Calu3 (cell line): ENCODE data around the gene ARL8A. TPM values are rescaled to one million over a fixed set of nuclear protein-coding genes. Genes with fewer than 3 reads are reported as not detected.

Experiments
- BruUV-seq: library from RNA; stranded (reverse); fragments of 400-500 nt; replicated peaks from 2 replicates; lab custom pipeline; 2021; lab: Mats Ljungman, UMichigan
- CTCF ChIA-PET: fragments of 300-600 bp; sonication (Branson Sonifier 250); formaldehyde crosslinking; loops from one replicate; lab custom pipeline; 2022; ENCODE audit warnings: antibody characterized with exemption; lab: Charles Lee
- DNase-seq: peaks from one replicate; pipeline ENCODE4 v3.0.0; 2022
- H3K27ac Mint-ChIP-seq: one replicate; pipeline ENCODE4 v1.8.0; 2022; ENCODE audit warnings: mixed read lengths; ENCODE audit not compliant: unreplicated experiment
- H3K27me3 Mint-ChIP-seq: one replicate; pipeline ENCODE4 v1.8.0; 2022; ENCODE audit warnings: mixed read lengths; ENCODE audit not compliant: unreplicated experiment
- H3K36me3 Mint-ChIP-seq: one replicate; pipeline ENCODE4 v1.8.0; 2022; ENCODE audit warnings: mild to moderate bottlenecking, moderate library complexity, mixed read lengths; ENCODE audit not compliant: insufficient read depth, unreplicated experiment
- H3K4me1 Mint-ChIP-seq: one replicate; pipeline ENCODE4 v1.8.0; 2022; ENCODE audit warnings: mild to moderate bottlenecking, low read depth, mixed read lengths; ENCODE audit not compliant: unreplicated experiment
- H3K4me3 Mint-ChIP-seq: one replicate; pipeline ENCODE4 v1.8.0; 2022; ENCODE audit warnings: mild to moderate bottlenecking, low read depth, moderate library complexity, mixed read lengths; ENCODE audit not compliant: unreplicated experiment
- H3K9me3 Mint-ChIP-seq: one replicate; pipeline ENCODE4 v1.8.0; 2022; ENCODE audit warnings: low read depth, mixed read lengths; ENCODE audit not compliant: unreplicated experiment
- intact Hi-C: fragments of 100-400 bp; cut with micrococcal nuclease; formaldehyde crosslinking; loops from one replicate; pipeline ENCODE4 v1.10.0; 2022; ENCODE audit not compliant: unreplicated experiment
- total RNA-seq: library from RNA; stranded (reverse); gene quantifications from 2 replicates; pipeline ENCODE4 v1.2.3, GENCODE V29; 2022
- TF ChIP-seq, protein P1 (sequence below): fragments of 200-600 bp; IDR thresholded peaks from one replicate; pipeline ENCODE4 v1.8.0; 2022; ENCODE audit warnings: antibody characterized with exemption; ENCODE audit not compliant: unreplicated experiment

The ARL8A gene
- total RNA-seq, 1 experiment from 2014 or later = 64.1 TPM

DNA sequence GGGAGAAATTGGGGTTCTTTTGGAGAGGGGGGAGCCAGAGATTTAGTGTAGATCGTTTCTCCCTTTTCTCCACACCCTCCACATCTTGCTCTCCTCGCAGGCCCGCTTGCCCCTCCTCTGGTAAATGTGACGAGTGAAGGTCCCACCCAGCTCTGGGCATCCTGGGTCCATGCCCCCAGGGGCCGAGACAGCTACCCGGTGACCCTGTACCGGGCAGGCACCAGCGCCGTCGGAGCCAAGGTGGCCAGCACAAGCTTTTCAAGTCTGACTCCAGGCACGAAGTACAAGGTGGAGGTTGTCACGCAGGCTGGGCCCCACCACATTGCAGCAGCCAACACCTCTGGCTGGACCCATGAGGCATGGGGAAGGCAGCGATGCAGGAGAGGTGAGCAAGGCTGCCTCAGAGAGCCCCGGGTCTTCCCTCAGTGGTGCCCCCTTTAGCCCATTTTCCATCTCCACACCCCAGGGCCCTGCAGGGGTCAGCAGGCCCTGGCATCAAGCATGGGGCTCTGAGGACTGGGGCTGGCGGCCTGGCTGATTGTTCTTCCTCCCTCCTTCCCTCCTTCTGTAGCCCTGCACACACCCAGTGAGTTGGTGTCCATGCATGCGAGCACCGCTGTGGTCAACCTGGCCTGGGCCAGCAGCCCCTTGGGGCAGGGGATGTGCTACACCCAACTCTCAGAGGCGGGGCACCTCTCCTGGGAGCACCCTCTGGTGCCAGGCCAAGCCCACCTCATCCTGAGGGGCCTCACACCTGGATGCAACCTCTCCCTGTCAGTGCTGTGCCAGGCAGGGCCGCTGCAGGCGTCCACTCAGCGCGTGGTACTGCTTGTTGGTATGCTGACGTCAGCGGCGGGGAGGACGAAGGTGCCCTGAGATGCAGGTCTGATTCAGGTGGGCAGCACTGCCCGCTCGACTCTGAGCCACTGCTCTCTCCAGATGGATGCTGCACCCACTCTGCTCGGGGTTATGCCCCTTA, 32.7 kb upstream of the ARL8A start:
- DNase-seq = no peak
- Mint-ChIP-seq H3K27me3 (peaks cover 50% of the 10 kb centered on the region), H3K9me3 (no peaks in the 10 kb centered on the region), H3K27ac (no peak overlapping the region), H3K4me3 (no peak overlapping the region), H3K36me3 (no peaks in the 10 kb centered on the region), H3K4me1 (no peaks in the 10 kb centered on the region)
- CTCF ChIA-PET = interaction anchor here (0.7 kb wide), 1 partner anchor 323 kb away, joined by 3 read pairs; no protein-coding TSS in a partner anchor
- intact Hi-C loops = no loop called here
- BruUV-seq = no TSS peak
- TF ChIP-seq, protein P1, sequence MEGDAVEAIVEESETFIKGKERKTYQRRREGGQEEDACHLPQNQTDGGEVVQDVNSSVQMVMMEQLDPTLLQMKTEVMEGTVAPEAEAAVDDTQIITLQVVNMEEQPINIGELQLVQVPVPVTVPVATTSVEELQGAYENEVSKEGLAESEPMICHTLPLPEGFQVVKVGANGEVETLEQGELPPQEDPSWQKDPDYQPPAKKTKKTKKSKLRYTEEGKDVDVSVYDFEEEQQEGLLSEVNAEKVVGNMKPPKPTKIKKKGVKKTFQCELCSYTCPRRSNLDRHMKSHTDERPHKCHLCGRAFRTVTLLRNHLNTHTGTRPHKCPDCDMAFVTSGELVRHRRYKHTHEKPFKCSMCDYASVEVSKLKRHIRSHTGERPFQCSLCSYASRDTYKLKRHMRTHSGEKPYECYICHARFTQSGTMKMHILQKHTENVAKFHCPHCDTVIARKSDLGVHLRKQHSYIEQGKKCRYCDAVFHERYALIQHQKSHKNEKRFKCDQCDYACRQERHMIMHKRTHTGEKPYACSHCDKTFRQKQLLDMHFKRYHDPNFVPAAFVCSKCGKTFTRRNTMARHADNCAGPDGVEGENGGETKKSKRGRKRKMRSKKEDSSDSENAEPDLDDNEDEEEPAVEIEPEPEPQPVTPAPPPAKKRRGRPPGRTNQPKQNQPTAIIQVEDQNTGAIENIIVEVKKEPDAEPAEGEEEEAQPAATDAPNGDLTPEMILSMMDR = no peak

DNA sequence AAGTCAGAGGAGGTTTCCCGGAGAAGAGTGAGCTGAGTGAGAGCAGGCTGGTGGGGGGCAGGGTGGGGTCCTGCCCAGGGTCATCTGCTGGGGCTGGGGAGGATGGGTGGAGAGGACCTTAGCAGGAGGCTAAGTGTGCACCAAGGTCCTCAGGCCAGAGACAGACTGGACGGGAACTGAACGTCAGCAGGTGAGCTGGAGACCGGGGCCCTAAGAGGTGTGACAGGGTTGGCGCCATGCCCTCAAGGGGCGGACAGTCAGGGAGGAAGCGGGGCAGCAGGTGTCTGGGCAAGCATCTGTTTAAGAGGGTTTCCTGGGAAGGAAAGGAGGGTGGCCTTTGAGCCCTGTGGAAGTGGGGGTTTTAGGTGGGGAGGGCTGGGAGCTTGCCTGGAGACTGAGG, 29.5 kb upstream of the ARL8A start:
- intact Hi-C loops = no loop called here
- no peaks in the 10 kb centered on the region for H3K36me3 Mint-ChIP-seq
- H3K9me3 Mint-ChIP-seq = no peaks in the 10 kb centered on the region
- TF ChIP-seq, protein P1 = no peak
- H3K4me3 Mint-ChIP-seq = no peak overlapping the region
- BruUV-seq = no TSS peak
- CTCF ChIA-PET = no interaction called here
- no peaks in the 10 kb centered on the region for H3K4me1 Mint-ChIP-seq
- peaks cover 39% of the 10 kb centered on the region for H3K27me3 Mint-ChIP-seq
- no peak for DNase-seq
- H3K27ac Mint-ChIP-seq = no peak overlapping the region

- CTCF ChIA-PET = no interaction called here
- no peak for DNase-seq
- Mint-ChIP-seq H3K4me1 (no peaks in the 10 kb centered on the region), H3K27ac (no peak overlapping the region), H3K4me3 (no peak overlapping the region), H3K9me3 (no peaks in the 10 kb centered on the region), H3K36me3 (no peaks in the 10 kb centered on the region), H3K27me3 (peaks cover 41% of the 10 kb centered on the region)
- TF ChIP-seq, protein P1 = no peak
- no TSS peak for BruUV-seq
- intact Hi-C loops = no loop called here
Measured at GRCh38 chr1:202172015-202172355, 27.4 kb upstream of the ARL8A start.

GRCh38 chr1:202171292-202172014, 26.9 kb upstream of the ARL8A start:
- no peaks in the 10 kb centered on the region for H3K36me3 Mint-ChIP-seq
- H3K27ac Mint-ChIP-seq = no peak overlapping the region
- H3K4me1 Mint-ChIP-seq = no peaks in the 10 kb centered on the region
- CTCF ChIA-PET = no interaction called here
- H3K27me3 Mint-ChIP-seq = peaks cover 42% of the 10 kb centered on the region
- no peak for DNase-seq
- intact Hi-C loops = no loop called here
- H3K4me3 Mint-ChIP-seq = no peak overlapping the region
- BruUV-seq = no TSS peak
- TF ChIP-seq, protein P1 = no peak
- H3K9me3 Mint-ChIP-seq = no peaks in the 10 kb centered on the region
